ENCODE data around the gene NGEF. TPM values are rescaled to one million over a fixed set of nuclear protein-coding genes. Genes with fewer than 3 reads are reported as not detected.

The NGEF gene
- total RNA-seq, 4 donors from 2014 or later, result 46.1 to 105 (median 68.8) TPM

DNA sequence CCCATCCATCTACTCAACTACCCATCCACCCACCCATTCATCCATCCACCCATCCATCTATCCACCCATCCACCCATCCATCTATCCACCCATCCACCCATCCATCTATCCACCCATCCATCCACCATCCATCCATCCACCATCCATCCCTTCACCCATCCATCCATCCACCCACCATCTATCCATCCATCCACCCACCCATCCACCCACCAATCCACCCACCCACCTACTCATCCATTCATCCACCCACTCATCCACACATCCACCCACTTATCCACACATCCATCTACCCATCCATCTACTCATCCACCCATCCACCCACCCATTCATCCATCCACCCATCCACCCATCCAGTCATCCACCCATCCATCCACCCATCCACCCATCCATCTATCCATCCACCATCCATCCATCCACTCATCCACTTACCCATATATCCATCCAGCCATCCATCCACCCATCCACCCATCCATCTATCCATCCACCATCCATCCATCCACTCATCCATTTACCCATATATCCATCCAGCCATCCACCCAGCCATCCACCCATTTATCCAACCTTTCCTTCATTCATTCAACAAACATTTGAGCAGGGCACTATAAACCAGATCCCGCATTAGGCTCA, 2.1 kb upstream of the NGEF start:
- in situ Hi-C loops (cut with MboI; ENCODE audit: low pct_ligation_motif_present in 1 of 4, low pct_unique_long_range_greater_than_20kb in 1 of 4, low sequenced_read_pairs in 3 of 4) (no loop called here), intact Hi-C loops (cut with DNase I; ENCODE audit: low total_unique reads) (no loop called here)
- Histone ChIP-seq H3K4me1 (peaks cover 0 to 23% (median 8%) of the 10 kb centered on the region in 4 donors), H3K9me3 (no peaks in the 10 kb centered on the region), H3K36me3 (no peaks in the 10 kb centered on the region), H3K27ac (no peak overlapping the region), H3K4me3 (no peak overlapping the region), H3K27me3 (no peaks in the 10 kb centered on the region)
- 100% methylated on average over 1 of the region's 1 CpG for WGBS, 2 donors (ENCODE audit: low coverage in 1 of 2)
- no peak for TF ChIP-seq EP300 (IDR thresholded peaks at IDR 0.05; ENCODE audit: low read depth)
- no peak for TF ChIP-seq CTCF (IDR thresholded peaks at IDR 0.05)
- no peak for TF ChIP-seq POLR2A (IDR thresholded peaks at IDR 0.05)
- TF ChIP-seq POLR2AphosphoS5 (IDR thresholded peaks at IDR 0.05), result no peak
- no peak for DNase-seq

GRCh38 chr2:233013650-233014049, 594 bp upstream of the NGEF start:
- no peaks in the 10 kb centered on the region for H3K27me3 ChIP-seq
- intact Hi-C loops (cut with DNase I; ENCODE audit: low total_unique reads), result no loop called here

GRCh38 chr2:233012301-233012971, 620 bp downstream of the NGEF start:
- TF ChIP-seq CTCF (IDR thresholded peaks at IDR 0.05) (peak in 2 of 5 experiments; percentile 43 to 47), POLR2AphosphoS5 (IDR thresholded peaks at IDR 0.05) (peak in 2 of 3 donors; percentile 15 to 55), EP300 (IDR thresholded peaks at IDR 0.05; ENCODE audit: low read depth) (no peak), POLR2A (IDR thresholded peaks at IDR 0.05) (no peak)
- WGBS, 2 donors (ENCODE audit: low coverage in 1 of 2), result 28% methylated on average over 12 of the region's 12 CpGs; no CpG with 5 or more reads in 1 of the 2 donors
- Histone ChIP-seq H3K36me3 (no peaks in the 10 kb centered on the region), H3K27ac (peak overlapping the region; percentile 83 to 87 (median 84)), H3K4me1 (peaks cover 0 to 17% (median 5%) of the 10 kb centered on the region in 4 donors), H3K27me3 (no peaks in the 10 kb centered on the region), H3K9me3 (no peaks in the 10 kb centered on the region), H3K4me3 (peak overlapping the region in 3 of 4 donors; percentile 17 to 47 (median 21))
- intact Hi-C loops (cut with DNase I; ENCODE audit: low total_unique reads), result no loop called here
- in situ Hi-C loops (cut with MboI; ENCODE audit: low pct_ligation_motif_present in 1 of 4, low pct_unique_long_range_greater_than_20kb in 1 of 4, low sequenced_read_pairs in 3 of 4), result no loop called here
- DNase-seq, result peak; percentile 72

More at GRCh38 chr2:233013650-233014049, 594 bp upstream of the NGEF start:
- peak overlapping the region in 1 of 4 donors; percentile 47 for H3K4me3 ChIP-seq
- H3K27ac ChIP-seq, result peak overlapping the region; percentile 83 to 87 (median 84)
- TF ChIP-seq EP300 (IDR thresholded peaks at IDR 0.05; ENCODE audit: low read depth) (no peak), POLR2A (IDR thresholded peaks at IDR 0.05) (no peak)
- H3K9me3 ChIP-seq, result no peaks in the 10 kb centered on the region
- in situ Hi-C loops (cut with MboI; ENCODE audit: low pct_ligation_motif_present in 1 of 4, low pct_unique_long_range_greater_than_20kb in 1 of 4, low sequenced_read_pairs in 3 of 4), result no loop called here
- 50 to 56% methylated on average over 1 of the region's 1 CpG for WGBS, 2 donors (ENCODE audit: low coverage in 1 of 2)
- H3K36me3 ChIP-seq, result no peaks in the 10 kb centered on the region
- H3K4me1 ChIP-seq, result peaks cover 0 to 23% (median 6%) of the 10 kb centered on the region in 4 donors
- DNase-seq, result no peak

DNA sequence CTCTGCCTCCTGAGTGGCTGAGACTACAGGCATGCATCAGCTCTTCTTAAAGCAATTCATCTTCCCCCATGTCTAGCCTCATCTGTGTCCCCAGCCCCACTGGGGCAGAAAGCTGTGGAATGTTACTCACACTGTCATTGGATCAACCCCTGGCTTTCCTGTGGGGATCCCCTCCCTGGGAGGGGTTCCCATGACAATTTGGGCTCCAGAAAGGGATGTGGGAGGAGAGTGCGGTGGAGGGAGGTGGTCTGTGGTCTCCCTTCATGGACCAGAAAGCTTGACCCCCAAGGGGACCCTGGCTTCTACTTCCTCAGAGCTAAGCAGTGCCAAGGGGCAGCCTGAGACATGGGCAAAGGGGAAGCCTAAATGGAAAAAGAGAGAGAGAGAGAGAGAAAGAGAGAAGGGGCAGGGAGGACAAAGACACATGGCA, 1.3 kb downstream of the NGEF start:
- Histone ChIP-seq H3K9me3 (no peaks in the 10 kb centered on the region), H3K4me3 (peak overlapping the region in 3 of 4 donors; percentile 17 to 47 (median 21)), H3K27me3 (no peaks in the 10 kb centered on the region), H3K27ac (peak overlapping the region; percentile 83 to 87 (median 84)), H3K4me1 (peaks cover 0 to 17% (median 2%) of the 10 kb centered on the region in 4 donors), H3K36me3 (no peaks in the 10 kb centered on the region)
- intact Hi-C loops (cut with DNase I; ENCODE audit: low total_unique reads), result no loop called here
- in situ Hi-C loops (cut with MboI; ENCODE audit: low pct_ligation_motif_present in 1 of 4, low pct_unique_long_range_greater_than_20kb in 1 of 4, low sequenced_read_pairs in 3 of 4), result no loop called here
- no peak for DNase-seq
- WGBS, 2 donors (ENCODE audit: low coverage in 1 of 2), result 65 to 67% methylated on average over 1 of the region's 1 CpG
- TF ChIP-seq POLR2AphosphoS5 (IDR thresholded peaks at IDR 0.05), result no peak
- no peak for TF ChIP-seq POLR2A (IDR thresholded peaks at IDR 0.05)

DNA sequence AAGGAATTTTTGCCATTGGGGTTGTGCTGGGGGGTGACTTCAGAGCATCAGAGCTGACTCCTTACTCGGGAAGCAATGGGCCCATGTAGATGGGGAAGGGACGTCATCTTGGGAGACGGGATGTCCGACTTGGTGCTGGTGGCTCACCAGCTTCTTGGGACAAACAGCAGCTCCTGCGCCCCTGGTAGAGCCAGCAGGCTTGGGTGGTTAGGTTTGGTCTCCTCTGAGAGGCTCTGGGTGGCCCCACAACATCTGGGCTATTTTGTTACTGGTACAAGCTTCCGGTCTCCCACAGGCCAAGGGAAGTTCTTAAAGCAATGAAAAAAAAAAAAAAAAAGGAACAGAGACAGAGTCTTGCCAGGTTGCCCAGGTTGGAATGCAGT, 1.8 kb downstream of the NGEF start:
- H3K27ac ChIP-seq, result peak overlapping the region in 3 of 4 donors; percentile 83 to 87 (median 85)
- H3K27me3 ChIP-seq, result no peaks in the 10 kb centered on the region
- no peaks in the 10 kb centered on the region for H3K36me3 ChIP-seq
- WGBS, 2 donors (ENCODE audit: low coverage in 1 of 2), result 72% methylated on average over 6 of the region's 6 CpGs; no CpG with 5 or more reads in 1 of the 2 donors
- peak overlapping the region in 3 of 4 donors; percentile 17 to 47 (median 21) for H3K4me3 ChIP-seq
- intact Hi-C loops (cut with DNase I; ENCODE audit: low total_unique reads), result no loop called here
- TF ChIP-seq POLR2AphosphoS5 (IDR thresholded peaks at IDR 0.05), result no peak
- no peak for TF ChIP-seq POLR2A (IDR thresholded peaks at IDR 0.05)
- TF ChIP-seq CTCF (IDR thresholded peaks at IDR 0.05), result no peak
- DNase-seq, result no peak
- no peaks in the 10 kb centered on the region for H3K9me3 ChIP-seq
- in situ Hi-C loops (cut with MboI; ENCODE audit: low pct_ligation_motif_present in 1 of 4, low pct_unique_long_range_greater_than_20kb in 1 of 4, low sequenced_read_pairs in 3 of 4), result no loop called here
- peaks cover 0 to 17% (median 2%) of the 10 kb centered on the region in 4 donors for H3K4me1 ChIP-seq

All from transverse colon (tissue), 4 donors.